Measurements from ENCODE around the gene HOXD4.

The HOXD4 gene

DNA sequence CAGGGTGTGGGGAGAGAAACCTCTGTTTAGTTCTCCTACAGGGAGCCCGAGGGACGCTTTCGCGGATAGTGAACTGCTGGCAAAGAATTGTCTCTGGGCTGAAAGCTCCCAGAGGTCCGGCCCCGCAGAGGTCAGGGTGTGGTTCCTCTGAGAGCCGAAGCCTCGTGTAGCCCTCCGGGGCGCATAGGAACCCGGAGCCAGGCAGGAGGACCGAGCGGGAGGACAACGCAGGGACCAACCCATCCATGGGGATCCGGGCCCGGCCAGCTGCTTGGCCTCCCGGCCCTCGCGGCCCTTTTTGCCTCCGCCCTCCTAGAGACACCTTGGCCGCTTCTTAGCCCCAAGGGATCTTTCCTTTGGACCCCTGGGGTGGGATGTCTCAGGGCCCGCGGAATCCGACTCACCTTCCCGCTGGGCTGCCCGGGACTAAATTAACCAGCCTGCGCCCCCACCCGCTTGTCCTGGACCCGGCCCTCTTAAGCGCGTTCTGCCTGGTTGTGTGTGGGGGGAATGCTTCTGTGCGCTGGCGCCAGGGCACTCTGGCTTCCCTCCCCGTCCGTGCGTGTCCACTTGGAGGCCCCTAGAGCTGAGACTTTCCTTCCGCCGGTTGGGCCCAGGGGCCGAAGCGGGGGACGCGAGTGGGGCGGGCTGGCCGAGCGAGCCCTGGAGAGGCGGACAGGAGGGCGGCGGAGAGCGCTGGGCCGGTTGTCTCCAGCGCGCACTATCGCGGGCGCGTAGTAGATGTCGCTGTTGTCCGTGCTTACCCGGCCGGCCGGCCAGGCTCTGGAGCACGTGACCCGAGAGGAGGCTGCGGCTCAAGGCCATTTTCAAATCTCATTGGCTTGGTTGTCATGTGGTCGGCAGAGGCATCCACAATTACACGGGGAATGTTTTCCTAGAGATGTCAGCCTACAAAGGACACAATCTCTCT, 35.2 kb upstream of the HOXD4 start, which contains the start of gene HOXD10:
TSS of gene HOXD10 (plus strand) at position 896 of the 931 bp plus-strand sequence. CDS start 56 bp downstream, outside the sequence.
- TF ChIP-seq FOXP2 (optimal IDR thresholded peaks at IDR 0.05; ENCODE audit: borderline replicate concordance, extremely low read depth, extremely low read length, insufficient read depth) (no peak), POLR2AphosphoS5 (IDR thresholded peaks at IDR 0.05; ENCODE audit: low read depth, low read length) (no peak), SIN3A (IDR thresholded peaks at IDR 0.05; ENCODE audit: borderline replicate concordance, insufficient read depth, low read length) (no peak), REST (IDR thresholded peaks at IDR 0.05; ENCODE audit: insufficient read depth in 1 of 2, low read depth in 2 of 2, low read length in 2 of 2) (no peak), TAF1 (IDR thresholded peaks at IDR 0.05; ENCODE audit: borderline replicate concordance, insufficient read depth, low read length) (no peak)

GRCh38 chr2:176117162-176117822, 34.1 kb upstream of the HOXD4 start:
- no peak for TF ChIP-seq POLR2AphosphoS5 (IDR thresholded peaks at IDR 0.05; ENCODE audit: low read depth, low read length)
- TF ChIP-seq REST (IDR thresholded peaks at IDR 0.05; ENCODE audit: insufficient read depth in 1 of 2, low read depth in 2 of 2, low read length in 2 of 2), result no peak
- TF ChIP-seq SIN3A (IDR thresholded peaks at IDR 0.05; ENCODE audit: borderline replicate concordance, insufficient read depth, low read length), result no peak
- no peak for TF ChIP-seq FOXP2 (optimal IDR thresholded peaks at IDR 0.05; ENCODE audit: borderline replicate concordance, extremely low read depth, extremely low read length, insufficient read depth)
- no peak for TF ChIP-seq TAF1 (IDR thresholded peaks at IDR 0.05; ENCODE audit: borderline replicate concordance, insufficient read depth, low read length)

- TF ChIP-seq TAF1 (IDR thresholded peaks at IDR 0.05; ENCODE audit: borderline replicate concordance, insufficient read depth, low read length) (no peak), POLR2AphosphoS5 (IDR thresholded peaks at IDR 0.05; ENCODE audit: low read depth, low read length) (no peak), FOXP2 (optimal IDR thresholded peaks at IDR 0.05; ENCODE audit: borderline replicate concordance, extremely low read depth, extremely low read length, insufficient read depth) (no peak), REST (IDR thresholded peaks at IDR 0.05; ENCODE audit: insufficient read depth in 1 of 2, low read depth in 2 of 2, low read length in 2 of 2) (no peak), SIN3A (IDR thresholded peaks at IDR 0.05; ENCODE audit: borderline replicate concordance, insufficient read depth, low read length) (no peak)
Measured at GRCh38 chr2:176117823-176118371, 33.5 kb upstream of the HOXD4 start.

DNA sequence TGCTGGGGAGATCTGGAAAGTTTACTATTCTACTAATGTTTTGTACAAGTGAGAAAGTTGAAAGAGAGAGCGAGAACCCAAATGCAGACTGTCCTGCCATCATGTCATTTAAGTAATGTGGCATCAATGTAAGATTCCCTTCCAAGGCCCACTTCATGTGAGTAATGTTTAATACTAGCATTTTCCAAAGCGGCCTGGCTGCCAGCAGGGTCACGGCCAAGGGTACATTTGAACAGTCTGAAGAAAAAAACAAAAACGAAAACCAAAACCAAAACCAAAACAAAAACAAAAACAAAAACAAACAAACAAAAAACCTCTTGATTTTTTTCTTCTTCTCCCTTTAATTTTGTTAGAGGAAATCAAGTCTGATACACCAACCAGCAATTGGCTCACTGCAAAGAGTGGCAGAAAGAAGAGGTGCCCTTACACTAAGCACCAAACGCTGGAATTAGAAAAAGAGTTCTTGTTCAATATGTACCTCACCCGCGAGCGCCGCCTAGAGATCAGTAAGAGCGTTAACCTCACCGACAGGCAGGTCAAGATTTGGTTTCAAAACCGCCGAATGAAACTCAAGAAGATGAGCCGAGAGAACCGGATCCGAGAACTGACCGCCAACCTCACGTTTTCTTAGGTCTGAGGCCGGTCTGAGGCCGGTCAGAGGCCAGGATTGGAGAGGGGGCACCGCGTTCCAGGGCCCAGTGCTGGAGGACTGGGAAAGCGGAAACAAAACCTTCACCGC, 32.6 kb upstream of the HOXD4 start:
- no peak for TF ChIP-seq POLR2AphosphoS5 (IDR thresholded peaks at IDR 0.05; ENCODE audit: low read depth, low read length)
- no peak for TF ChIP-seq FOXP2 (optimal IDR thresholded peaks at IDR 0.05; ENCODE audit: borderline replicate concordance, extremely low read depth, extremely low read length, insufficient read depth)
- no peak for TF ChIP-seq REST (IDR thresholded peaks at IDR 0.05; ENCODE audit: insufficient read depth in 1 of 2, low read depth in 2 of 2, low read length in 2 of 2)
- no peak for TF ChIP-seq TAF1 (IDR thresholded peaks at IDR 0.05; ENCODE audit: borderline replicate concordance, insufficient read depth, low read length)
- no peak for TF ChIP-seq SIN3A (IDR thresholded peaks at IDR 0.05; ENCODE audit: borderline replicate concordance, insufficient read depth, low read length)
